Measurements from ENCODE around the gene TBC1D4. TPM values are rescaled to one million over a fixed set of nuclear protein-coding genes. Genes with fewer than 3 reads are reported as not detected.

The TBC1D4 gene
- total and polyA plus RNA-seq, 12 donors = 41.6 to 324 (median 191) TPM

GRCh38 chr13:75404726-75405125, 77.2 kb downstream of the TBC1D4 start:
- Histone ChIP-seq H3K4me3 (no peak overlapping the region), H3K9me3 (replicated peaks in 1 of 3) (no peaks in the 10 kb centered on the region), H3K27ac (no peak overlapping the region), H3K27me3 (no peaks in the 10 kb centered on the region), H3K4me1 (replicated peaks in 1 of 2) (peaks cover 16 to 60% of the 10 kb centered on the region in 2 donors), H3K36me3 (replicated peaks in 1 of 2) (no peaks in the 10 kb centered on the region)
- TF ChIP-seq, protein P1, sequence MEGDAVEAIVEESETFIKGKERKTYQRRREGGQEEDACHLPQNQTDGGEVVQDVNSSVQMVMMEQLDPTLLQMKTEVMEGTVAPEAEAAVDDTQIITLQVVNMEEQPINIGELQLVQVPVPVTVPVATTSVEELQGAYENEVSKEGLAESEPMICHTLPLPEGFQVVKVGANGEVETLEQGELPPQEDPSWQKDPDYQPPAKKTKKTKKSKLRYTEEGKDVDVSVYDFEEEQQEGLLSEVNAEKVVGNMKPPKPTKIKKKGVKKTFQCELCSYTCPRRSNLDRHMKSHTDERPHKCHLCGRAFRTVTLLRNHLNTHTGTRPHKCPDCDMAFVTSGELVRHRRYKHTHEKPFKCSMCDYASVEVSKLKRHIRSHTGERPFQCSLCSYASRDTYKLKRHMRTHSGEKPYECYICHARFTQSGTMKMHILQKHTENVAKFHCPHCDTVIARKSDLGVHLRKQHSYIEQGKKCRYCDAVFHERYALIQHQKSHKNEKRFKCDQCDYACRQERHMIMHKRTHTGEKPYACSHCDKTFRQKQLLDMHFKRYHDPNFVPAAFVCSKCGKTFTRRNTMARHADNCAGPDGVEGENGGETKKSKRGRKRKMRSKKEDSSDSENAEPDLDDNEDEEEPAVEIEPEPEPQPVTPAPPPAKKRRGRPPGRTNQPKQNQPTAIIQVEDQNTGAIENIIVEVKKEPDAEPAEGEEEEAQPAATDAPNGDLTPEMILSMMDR (IDR thresholded peaks at IDR 0.05) = no peak
- no peak for TF ChIP-seq POLR2A (IDR thresholded peaks at IDR 0.05)
- DNase-seq = no peak
- WGBS, 4 donors = 58 to 81% (median 72%) methylated on average over 1 of the region's 1 CpG
- intact Hi-C loops (cut with DNase I) = no loop called here

GRCh38 chr13:75402787-75403186, 79.2 kb downstream of the TBC1D4 start:
- TF ChIP-seq, protein P1 (IDR thresholded peaks at IDR 0.05) = no peak
- TF ChIP-seq POLR2A (IDR thresholded peaks at IDR 0.05) = no peak
- Histone ChIP-seq H3K4me3 (no peak overlapping the region), H3K4me1 (replicated peaks in 1 of 2) (peaks cover 16 to 62% of the 10 kb centered on the region in 2 donors), H3K27me3 (no peaks in the 10 kb centered on the region), H3K27ac (peak overlapping the region in 1 of 5 donors; percentile 7), H3K36me3 (replicated peaks in 1 of 2) (no peaks in the 10 kb centered on the region), H3K9me3 (replicated peaks in 1 of 3) (no peaks in the 10 kb centered on the region)
- 15 to 43% (median 34%) methylated on average over 2 of the region's 2 CpGs for WGBS, 4 donors
- intact Hi-C loops (cut with DNase I) = no loop called here
- DNase-seq = no peak

DNA sequence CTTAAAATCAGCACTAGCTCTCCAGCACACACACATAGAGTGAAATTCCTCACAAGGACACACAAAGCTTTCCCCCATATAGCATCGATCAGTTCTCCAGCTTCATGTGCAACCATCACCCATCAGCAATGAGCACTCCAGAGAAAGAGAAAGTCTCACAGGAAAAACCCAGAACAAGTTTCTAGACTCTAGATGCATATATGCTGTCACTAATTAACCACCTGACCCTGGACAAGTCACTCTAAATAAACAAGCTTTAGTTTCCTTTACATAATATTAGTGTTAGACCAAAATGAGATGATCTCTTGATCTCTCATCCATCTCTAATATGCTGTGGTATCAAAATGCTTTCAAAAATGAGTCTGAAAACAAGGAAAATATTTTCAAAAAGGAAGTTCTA, 81.2 kb downstream of the TBC1D4 start:
- intact Hi-C loops (cut with DNase I) = no loop called here
- Histone ChIP-seq H3K36me3 (replicated peaks in 1 of 2) (no peaks in the 10 kb centered on the region), H3K27me3 (no peaks in the 10 kb centered on the region), H3K9me3 (replicated peaks in 1 of 3) (no peaks in the 10 kb centered on the region), H3K4me1 (replicated peaks in 1 of 2) (peaks cover 9 to 53% of the 10 kb centered on the region in 2 donors), H3K4me3 (no peak overlapping the region), H3K27ac (peak overlapping the region in 4 of 5 donors; percentile 12 to 59 (median 53))
- 54 to 76% (median 61%) methylated on average over 1 of the region's 1 CpG for WGBS, 4 donors
- TF ChIP-seq POLR2A (IDR thresholded peaks at IDR 0.05) = no peak
- TF ChIP-seq, protein P1 (IDR thresholded peaks at IDR 0.05) = no peak
- no peak for DNase-seq

DNA sequence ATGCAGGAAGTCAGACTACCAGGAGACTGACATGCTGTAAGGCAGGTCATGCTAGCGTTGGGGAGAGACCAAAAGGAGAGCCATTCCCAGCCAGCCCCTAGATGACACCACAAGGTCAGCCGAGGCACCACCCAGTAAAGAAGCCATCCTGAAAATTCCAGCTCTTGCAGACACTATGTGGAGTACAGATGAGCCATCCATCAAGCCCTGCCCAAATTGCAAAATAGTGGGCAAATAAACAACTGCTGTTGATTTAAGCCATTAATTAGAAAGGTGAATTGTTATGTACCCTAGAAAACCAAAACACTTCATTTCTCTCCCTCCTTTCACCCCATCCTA, 82.1 kb downstream of the TBC1D4 start:
- Histone ChIP-seq H3K27ac (peak overlapping the region in 2 of 5 donors; percentile 0 to 31), H3K9me3 (replicated peaks in 1 of 3) (no peaks in the 10 kb centered on the region), H3K4me1 (replicated peaks in 1 of 2) (peaks cover 7 to 49% of the 10 kb centered on the region in 2 donors), H3K27me3 (no peaks in the 10 kb centered on the region), H3K4me3 (no peak overlapping the region), H3K36me3 (replicated peaks in 1 of 2) (no peaks in the 10 kb centered on the region)
- intact Hi-C loops (cut with DNase I) = no loop called here
- WGBS, 4 donors = 69 to 89% (median 77%) methylated on average over 2 of the region's 2 CpGs
- TF ChIP-seq, protein P1 (IDR thresholded peaks at IDR 0.05) = no peak
- no peak for TF ChIP-seq POLR2A (IDR thresholded peaks at IDR 0.05)
- peak in 2 of 7 donors; percentile 23 to 46 for DNase-seq
